A172 (cell line): ENCODE measurements around the gene AVP. TPM values are rescaled to one million over a fixed set of nuclear protein-coding genes. Genes with fewer than 3 reads are reported as not detected.
"Not testable (repeated sequence)": the region's sequence is repeated elsewhere in the genome, so short reads cannot be mapped to it uniquely, and the experiment has no call there.

ENCODE experiments used
- DNase-seq: peaks from one replicate; pipeline ENCODE4 v3.0.0-alpha.2; 2015; ENCODE audit warnings: low spot score
- total RNA-seq: library from RNA; depleted of rRNA; stranded (reverse); fragments of >200 nt; shearing (Covaris generic); gene quantifications from 2 replicates; pipeline ENCODE4 v1.2.3, GENCODE V29; 2014; rRNA removed

Gene AVP
- not detected in 2 replicates for total RNA-seq

- DNase-seq = no peak
Measured at GRCh38 chr20:3084283-3084985, at the start of gene AVP. Gene AVP (minus strand): TSS chr20:3084724. CDS start chr20:3084674, 50 bp downstream.

- DNase-seq = no peak
Measured at GRCh38 chr20:3134151-3134550, 49.6 kb upstream of the AVP start.

- no peak for DNase-seq
Measured at GRCh38 chr20:3133155-3133554, 48.6 kb upstream of the AVP start.

- DNase-seq = no peak
Measured at GRCh38 chr20:3130051-3130600, 45.6 kb upstream of the AVP start.

- no peak for DNase-seq
Measured at GRCh38 chr20:3129094-3129493, 44.6 kb upstream of the AVP start.

GRCh38 chr20:3128275-3128984 lies 43.9 kb upstream of the AVP start:
- DNase-seq = no peak

GRCh38 chr20:3126527-3126859 lies 42.0 kb upstream of the AVP start:
- DNase-seq = no peak

- DNase-seq = not testable (repeated sequence)
Measured at GRCh38 chr20:3125776-3126526, 41.4 kb upstream of the AVP start.

GRCh38 chr20:3124773-3125560 lies 40.4 kb upstream of the AVP start:
- not testable (repeated sequence) for DNase-seq

- not testable (repeated sequence) for DNase-seq
Measured at GRCh38 chr20:3124163-3124562, 39.6 kb upstream of the AVP start.

- DNase-seq = no peak
Measured at GRCh38 chr20:3123542-3123941, 39.0 kb upstream of the AVP start.

GRCh38 chr20:3121955-3122610 lies 37.6 kb upstream of the AVP start:
- DNase-seq = no peak

- no peak for DNase-seq
Measured at GRCh38 chr20:3121271-3121911, 36.9 kb upstream of the AVP start.

- no peak for DNase-seq
Measured at GRCh38 chr20:3119044-3119443, 34.5 kb upstream of the AVP start.

GRCh38 chr20:3117839-3118379 lies 33.4 kb upstream of the AVP start:
- not testable (repeated sequence) for DNase-seq

- no peak for DNase-seq
Measured at GRCh38 chr20:3116341-3116740, 31.8 kb upstream of the AVP start.

- DNase-seq = peak; percentile 53
Measured at GRCh38 chr20:3115190-3116107, 30.9 kb upstream of the AVP start.

GRCh38 chr20:3111995-3112394 lies 27.5 kb upstream of the AVP start:
- DNase-seq = no peak

- no peak for DNase-seq
Measured at GRCh38 chr20:3111507-3111906, 27.0 kb upstream of the AVP start.
